ENCODE data around the gene CCNB1. TPM values are rescaled to one million over a fixed set of nuclear protein-coding genes. Genes with fewer than 3 reads are reported as not detected.
"Not testable (repeated sequence)": the region's sequence is repeated elsewhere in the genome, so short reads cannot be mapped to it uniquely, and the experiment has no call there.

CCNB1 gene
- total RNA-seq, 2 experiments from 2014 or later, result 205 to 218 TPM

DNA sequence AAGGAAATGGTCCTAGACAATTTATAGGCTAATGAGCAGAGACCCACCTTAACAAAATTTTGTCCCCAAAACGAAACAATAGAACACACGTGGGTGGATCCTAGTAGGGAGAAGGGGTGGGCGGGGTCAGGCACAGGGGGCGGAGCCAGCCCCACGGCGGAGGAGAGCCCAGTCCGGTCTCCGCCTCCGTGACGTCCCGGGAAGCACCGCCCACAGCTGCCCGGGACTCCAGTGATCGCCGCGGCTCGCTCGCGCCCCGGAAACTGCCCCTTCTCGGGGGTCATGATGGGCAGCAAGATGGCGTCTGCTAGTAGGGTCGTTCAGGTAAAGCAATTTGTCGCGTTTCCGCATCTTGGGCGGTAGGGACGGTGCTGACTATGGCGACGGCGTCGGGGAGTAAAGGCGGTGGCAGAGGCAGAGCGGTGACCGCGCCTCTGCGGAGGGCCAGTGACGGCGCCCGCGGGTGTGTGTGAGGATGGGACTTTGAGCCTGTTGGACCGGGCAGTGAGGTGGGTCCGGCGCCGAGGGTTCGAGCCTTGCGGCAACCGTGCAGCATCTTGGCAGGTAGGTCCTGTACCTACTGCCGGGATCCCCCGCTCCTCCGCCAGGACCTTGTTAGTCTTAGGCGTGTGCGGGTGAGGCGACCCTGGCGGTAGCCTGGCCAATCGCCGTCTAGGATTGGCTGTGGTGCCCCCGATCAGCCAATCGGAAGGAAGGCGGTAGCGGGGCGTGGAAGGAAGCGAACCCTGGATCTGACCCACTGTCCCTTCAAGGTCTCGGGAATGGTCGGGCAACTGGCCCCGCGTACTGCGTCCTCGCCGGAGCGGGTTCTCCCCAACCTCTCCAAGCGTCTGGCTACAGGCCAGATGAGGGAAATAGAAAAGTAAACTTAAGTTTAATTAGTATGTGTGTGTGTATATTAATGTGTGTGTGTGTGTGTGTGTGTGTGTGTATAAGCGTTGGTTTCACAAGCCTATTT, 50.9 kb downstream of the CCNB1 start:
- CTCF ChIA-PET, result interaction anchor here (0.9 kb wide), 1 partner anchor 116 kb away, joined by 3 read pairs; no protein-coding TSS in a partner anchor
- H3K36me3 Mint-ChIP-seq (ENCODE audit: low read depth), result peaks cover 25% of the 10 kb centered on the region
- ATAC-seq (peak; percentile 92), DNase-seq (peak; percentile 97)
- H3K9me3 Mint-ChIP-seq (ENCODE audit: insufficient read depth), result no peaks in the 10 kb centered on the region
- H3K4me3 Mint-ChIP-seq, result peak overlapping the region; percentile 99
- H3K4me1 Mint-ChIP-seq (ENCODE audit: low read depth), result peaks cover 14% of the 10 kb centered on the region
- POLR2A ChIA-PET, result interaction anchor here (0.6 to 1.6 kb wide), 4 partner anchors 17 to 105 kb away, joined by 3 to 5 read pairs (median 4); partner anchors contain the start of genes CDK7 and CENPH
- no peaks in the 10 kb centered on the region for H3K27me3 Mint-ChIP-seq (ENCODE audit: low read depth)
- H3K27ac Mint-ChIP-seq, result peak overlapping the region; percentile 99

DNA sequence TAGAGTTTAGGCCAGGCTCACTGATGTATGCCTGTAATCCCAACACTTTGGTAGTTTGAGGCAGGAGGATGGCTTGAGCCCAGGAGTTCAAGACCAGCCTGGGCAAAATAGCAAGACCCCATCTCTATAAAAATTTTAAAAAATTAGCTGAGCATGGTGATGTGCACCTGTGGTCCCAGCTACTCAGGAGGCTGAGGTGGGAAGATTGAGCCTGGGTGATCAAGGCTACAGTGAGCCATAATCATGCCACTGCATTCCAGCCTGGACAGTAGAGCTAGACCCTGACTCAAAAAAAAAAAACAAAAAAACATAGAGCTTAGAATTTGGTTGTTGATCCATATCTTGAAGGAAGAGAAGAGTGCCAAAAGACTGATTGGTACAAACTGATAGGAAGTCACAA, 53.0 kb downstream of the CCNB1 start:
- ATAC-seq (no peak), DNase-seq (peak; percentile 4)
- peaks cover 14% of the 10 kb centered on the region for H3K4me1 Mint-ChIP-seq (ENCODE audit: low read depth)
- ChIA-PET CTCF (interaction anchor here (1.9 kb wide), 1 partner anchor 126 kb away, joined by 6 read pairs; the partner anchor contains the start of gene SLC30A5), POLR2A (no interaction called here)
- no peak overlapping the region for H3K27ac Mint-ChIP-seq
- peaks cover 20% of the 10 kb centered on the region for H3K36me3 Mint-ChIP-seq (ENCODE audit: low read depth)
- H3K4me3 Mint-ChIP-seq, result no peak overlapping the region
- H3K9me3 Mint-ChIP-seq (ENCODE audit: insufficient read depth), result no peaks in the 10 kb centered on the region
- no peaks in the 10 kb centered on the region for H3K27me3 Mint-ChIP-seq (ENCODE audit: low read depth)

DNA sequence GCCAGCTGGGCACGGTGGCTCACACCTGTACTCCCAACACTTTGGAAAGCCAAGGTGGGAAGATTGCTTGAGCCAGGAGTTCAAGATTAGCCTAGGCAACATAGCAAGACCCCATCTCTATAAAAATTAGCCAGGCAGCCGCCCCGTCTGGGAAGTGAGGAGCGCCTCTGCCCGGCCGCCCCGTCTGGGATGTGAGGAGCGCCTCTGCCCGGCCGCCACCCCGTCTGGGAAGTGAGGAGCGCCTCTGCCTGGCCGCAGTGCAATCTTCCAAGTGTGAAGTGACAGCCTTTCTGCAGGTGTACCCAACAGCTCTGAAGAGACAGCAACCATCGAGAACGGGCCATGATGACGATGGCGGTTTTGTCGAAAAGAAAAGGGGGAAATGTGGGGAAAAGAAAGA, 53.4 kb downstream of the CCNB1 start:
- Mint-ChIP-seq H3K4me1 (ENCODE audit: low read depth) (peaks cover 14% of the 10 kb centered on the region), H3K36me3 (ENCODE audit: low read depth) (peaks cover 18% of the 10 kb centered on the region)
- CTCF ChIA-PET, result interaction anchor here (1.9 kb wide), 1 partner anchor 127 kb away, joined by 6 read pairs; the partner anchor contains the start of gene SLC30A5
- DNase-seq, result peak; percentile 4
- H3K4me3 Mint-ChIP-seq; H3K9me3 Mint-ChIP-seq (ENCODE audit: insufficient read depth); H3K27ac Mint-ChIP-seq; POLR2A ChIA-PET; H3K27me3 Mint-ChIP-seq (ENCODE audit: low read depth); ATAC-seq: not testable (repeated sequence)

DNA sequence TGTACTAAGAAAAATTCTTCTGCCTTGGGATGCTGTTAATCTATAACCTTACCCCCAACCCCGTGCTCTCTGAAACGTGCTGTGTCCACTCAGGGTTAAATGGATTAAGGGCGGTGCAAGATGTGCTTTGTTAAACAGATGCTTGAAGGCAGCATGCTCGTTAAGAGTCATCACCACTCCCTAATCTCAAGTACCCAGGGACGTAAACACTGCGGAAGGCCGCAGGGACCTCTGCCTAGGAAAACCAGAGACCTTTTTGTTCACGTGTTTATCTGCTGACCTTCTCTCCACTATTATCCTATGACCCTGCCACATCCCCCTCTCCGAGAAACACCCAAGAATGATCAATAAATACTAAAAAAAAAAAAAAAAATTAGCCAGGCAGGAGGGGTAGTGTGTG, 53.9 kb downstream of the CCNB1 start:
- H3K4me1 Mint-ChIP-seq (ENCODE audit: low read depth), result peaks cover 14% of the 10 kb centered on the region
- H3K27me3 Mint-ChIP-seq (ENCODE audit: low read depth); DNase-seq; POLR2A ChIA-PET; H3K9me3 Mint-ChIP-seq (ENCODE audit: insufficient read depth); H3K27ac Mint-ChIP-seq; H3K4me3 Mint-ChIP-seq; ATAC-seq; CTCF ChIA-PET: not testable (repeated sequence)
- peaks cover 20% of the 10 kb centered on the region for H3K36me3 Mint-ChIP-seq (ENCODE audit: low read depth)

DNA sequence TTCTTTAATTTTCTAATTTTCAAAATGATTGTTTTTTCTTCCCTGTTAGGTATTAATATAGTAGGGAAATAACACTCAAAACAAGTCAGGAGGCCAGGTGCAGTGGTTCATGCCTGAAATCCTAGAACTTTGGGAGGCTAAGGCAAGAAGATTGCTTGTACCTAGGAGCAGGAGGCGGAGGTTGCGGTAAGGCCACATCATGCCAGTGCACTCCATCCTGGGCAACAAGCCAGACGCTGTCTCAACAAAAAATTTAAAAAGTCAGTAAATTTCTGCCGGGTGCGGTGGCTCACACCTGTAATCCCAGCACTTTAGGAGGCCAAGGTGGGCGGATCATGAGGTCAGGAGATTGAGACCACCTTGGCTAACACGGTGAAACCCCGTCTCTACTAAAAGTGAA, 57.6 kb downstream of the CCNB1 start:
- POLR2A ChIA-PET, result no interaction called here
- DNase-seq (peak; percentile 16), ATAC-seq (no peak)
- no peak overlapping the region for H3K27ac Mint-ChIP-seq
- H3K27me3 Mint-ChIP-seq (ENCODE audit: low read depth), result no peaks in the 10 kb centered on the region
- no peaks in the 10 kb centered on the region for H3K9me3 Mint-ChIP-seq (ENCODE audit: insufficient read depth)
- CTCF ChIA-PET, result no interaction called here
- H3K36me3 Mint-ChIP-seq (ENCODE audit: low read depth), result peaks cover 33% of the 10 kb centered on the region
- H3K4me1 Mint-ChIP-seq (ENCODE audit: low read depth), result peaks cover 1% of the 10 kb centered on the region
- no peak overlapping the region for H3K4me3 Mint-ChIP-seq

DNA sequence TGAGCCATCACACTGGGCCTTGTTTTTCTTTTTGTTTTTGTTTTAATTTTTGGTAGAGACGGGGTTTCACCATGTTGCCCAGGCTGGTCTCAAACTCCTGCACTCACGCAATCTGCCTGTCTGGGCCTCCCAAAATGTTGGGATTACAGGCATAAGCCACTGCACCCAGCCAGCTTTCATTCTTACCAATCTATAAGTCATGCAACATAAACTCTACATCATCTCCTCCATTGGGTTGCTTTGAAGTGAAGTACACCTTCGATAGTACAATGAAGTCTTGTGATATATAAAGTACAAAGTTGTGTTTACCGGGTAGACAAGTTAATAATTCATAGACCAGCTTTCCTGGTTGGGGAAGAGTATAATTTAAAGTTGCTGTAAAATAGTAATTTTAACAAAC, 58.9 kb downstream of the CCNB1 start:
- POLR2A ChIA-PET, result interaction anchor here (0.5 to 0.6 kb wide), 2 partner anchors 9 to 10 kb away, joined by 3 read pairs; partner anchors contain the start of gene CDK7

More for the DNA sequence above, 58.9 kb downstream of the CCNB1 start:
- no peaks in the 10 kb centered on the region for H3K9me3 Mint-ChIP-seq (ENCODE audit: insufficient read depth)
- ATAC-seq, result no peak
- no peak for DNase-seq
- CTCF ChIA-PET, result no interaction called here
- no peaks in the 10 kb centered on the region for H3K27me3 Mint-ChIP-seq (ENCODE audit: low read depth)
- H3K4me3 Mint-ChIP-seq, result no peak overlapping the region
- peaks cover 28% of the 10 kb centered on the region for H3K36me3 Mint-ChIP-seq (ENCODE audit: low read depth)
- peaks cover 1% of the 10 kb centered on the region for H3K4me1 Mint-ChIP-seq (ENCODE audit: low read depth)
- H3K27ac Mint-ChIP-seq, result no peak overlapping the region

Other genes starting within 250 kb of the CCNB1 start
- gene SLC30A5, start 73.1 kb upstream of the CCNB1 start, total RNA-seq, result 10 to 100 TPM; 32.7 to 33.6 TPM
- gene CENPH, start 22.4 kb downstream of the CCNB1 start, total RNA-seq, result 10 to 100 TPM; 48.5 to 50.1 TPM
- 10 to 100 TPM; 23.9 to 28.3 TPM for gene CDK7, start 67.7 kb downstream of the CCNB1 start, total RNA-seq
- gene CCDC125, start 165.7 kb downstream of the CCNB1 start, total RNA-seq, result 1 to 10 TPM; 8.4 to 9.5 TPM
- gene AK6, start 202.4 kb downstream of the CCNB1 start, total RNA-seq, result 10 to 100 TPM; 36.8 to 39.7 TPM
- 10 to 100 TPM; 52.0 to 52.8 TPM for gene TAF9, start 202.4 kb downstream of the CCNB1 start, total RNA-seq
- 10 to 100 TPM; 22.6 TPM for gene RAD17, start 202.7 kb downstream of the CCNB1 start, total RNA-seq
- gene MARVELD2, start 248.0 kb downstream of the CCNB1 start, total RNA-seq, result under 1 TPM; 0.18 to 0.26 TPM